HG02870 (cell line): ENCODE results near the gene SLC25A47.
"Not testable (repeated sequence)": the region's sequence is repeated elsewhere in the genome, so short reads cannot be mapped to it uniquely, and the experiment has no call there.

Source experiments
- ATAC-seq: cut with Tn5 transposase; IDR thresholded peaks from one replicate; pipeline ENCODE4 v1.9.1; 2021; ENCODE audit warnings: mild to moderate bottlenecking, moderate library complexity; ENCODE audit not compliant: unreplicated experiment

SLC25A47 gene

DNA sequence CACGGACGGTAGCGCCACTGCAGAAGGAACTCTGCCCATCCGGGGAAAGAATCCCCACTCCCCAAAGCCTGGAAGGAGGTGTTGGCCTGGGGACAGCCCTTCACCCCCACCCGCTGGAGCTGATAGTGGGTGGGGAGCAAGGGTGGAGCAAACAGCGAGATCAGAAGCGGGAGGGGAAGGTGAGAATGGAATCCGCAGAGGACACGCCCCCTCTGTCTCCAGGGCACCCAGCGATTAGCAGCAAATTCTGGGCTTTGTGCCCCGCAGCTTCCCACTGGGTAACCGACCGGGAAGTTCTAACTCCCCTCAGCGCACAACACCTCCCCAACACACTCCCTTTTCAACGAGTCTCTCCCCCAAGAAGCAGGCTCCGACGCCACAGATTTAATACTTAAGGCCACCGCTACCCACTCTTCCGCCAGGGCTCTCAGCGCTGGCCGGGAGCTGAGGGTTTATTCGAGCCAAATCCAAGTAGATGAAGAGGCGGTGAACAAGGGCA, 18.3 kb upstream of the SLC25A47 start:
- ATAC-seq, result no peak

DNA sequence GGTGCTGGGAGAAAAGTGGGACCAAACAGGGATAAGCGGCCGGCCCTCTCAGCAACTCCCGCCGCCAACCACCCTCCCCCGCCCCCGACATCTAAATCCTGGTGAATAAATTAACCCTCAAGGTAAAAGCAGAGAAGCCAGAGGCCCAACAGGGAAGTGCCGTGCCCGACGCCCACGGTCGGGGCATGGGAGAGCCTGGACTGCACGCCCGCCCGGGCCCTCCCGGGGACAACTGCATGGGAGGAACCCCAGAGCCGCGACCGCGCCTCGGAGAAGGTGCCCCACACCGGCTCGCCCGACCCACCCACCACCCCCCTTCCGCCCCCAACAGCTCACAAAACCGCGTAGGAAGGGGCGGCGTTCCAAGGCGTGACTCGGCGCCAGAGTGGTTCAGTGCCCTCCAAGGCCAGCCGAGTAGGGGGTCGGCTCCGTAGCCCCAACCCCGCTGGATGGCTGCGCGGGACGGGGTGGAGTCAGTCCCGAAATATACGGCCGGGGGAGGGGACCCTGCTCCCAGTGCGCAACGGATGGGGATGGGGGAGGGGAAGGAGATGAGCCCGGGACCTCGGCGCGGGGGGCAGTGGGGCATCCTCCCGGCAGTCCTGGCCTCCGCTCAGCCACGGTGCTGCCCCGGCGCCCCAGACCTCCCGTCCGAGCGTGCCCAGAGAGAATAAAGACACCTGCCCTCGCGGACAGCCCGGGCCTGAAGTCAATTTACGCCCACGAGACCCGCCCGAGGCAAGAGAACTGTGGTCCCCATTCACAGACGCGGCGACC, 17.6 kb upstream of the SLC25A47 start:
- no peak for ATAC-seq

- peak; percentile 83 for ATAC-seq
Measured at GRCh38 chr14:100306101-100306997, 16.8 kb upstream of the SLC25A47 start, which contains the start of gene SLC25A29. TSS of gene SLC25A29 (minus strand) at chr14:100306444. CDS start at chr14:100306232, 212 bp downstream.

GRCh38 chr14:100306998-100307765, 16.0 kb upstream of the SLC25A47 start:
- ATAC-seq, result no peak

GRCh38 chr14:100307766-100308426, 15.2 kb upstream of the SLC25A47 start:
- ATAC-seq, result no peak

GRCh38 chr14:100308427-100308792, 14.7 kb upstream of the SLC25A47 start:
- not testable (repeated sequence) for ATAC-seq

DNA sequence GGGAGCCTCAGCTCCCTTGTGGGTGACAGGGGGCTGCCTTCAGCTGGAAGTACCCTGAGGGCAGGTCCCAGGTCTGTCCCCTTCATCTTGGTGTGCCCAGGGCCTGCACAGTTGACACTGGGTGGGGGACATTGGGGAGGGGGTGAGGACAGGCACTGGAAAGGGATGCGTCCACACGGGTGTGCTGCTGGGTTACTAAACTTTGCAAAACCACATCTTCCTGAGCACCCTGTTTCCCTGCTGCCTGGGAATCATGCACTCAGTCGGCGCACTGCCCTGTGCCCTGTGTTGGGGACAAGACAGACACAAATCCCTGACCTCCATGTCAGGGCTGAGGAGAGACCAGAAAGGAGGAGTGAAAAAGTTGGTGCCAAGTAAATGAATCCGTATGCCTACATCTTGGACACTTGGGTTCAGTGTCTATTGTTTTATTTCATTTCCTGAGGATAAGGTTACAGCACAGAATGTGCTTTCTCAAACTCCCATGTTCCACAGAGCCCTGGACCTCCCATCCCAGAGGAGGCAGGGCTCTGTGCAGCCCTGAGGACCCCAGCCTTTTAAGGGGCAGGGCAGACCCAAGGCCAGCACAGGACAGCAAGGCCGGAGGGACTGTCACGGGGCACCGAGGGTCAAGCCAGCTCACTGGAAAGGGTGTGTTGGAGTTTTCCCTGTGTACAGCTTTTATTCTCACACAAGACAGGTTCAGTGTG, 14.0 kb upstream of the SLC25A47 start:
- no peak for ATAC-seq

DNA sequence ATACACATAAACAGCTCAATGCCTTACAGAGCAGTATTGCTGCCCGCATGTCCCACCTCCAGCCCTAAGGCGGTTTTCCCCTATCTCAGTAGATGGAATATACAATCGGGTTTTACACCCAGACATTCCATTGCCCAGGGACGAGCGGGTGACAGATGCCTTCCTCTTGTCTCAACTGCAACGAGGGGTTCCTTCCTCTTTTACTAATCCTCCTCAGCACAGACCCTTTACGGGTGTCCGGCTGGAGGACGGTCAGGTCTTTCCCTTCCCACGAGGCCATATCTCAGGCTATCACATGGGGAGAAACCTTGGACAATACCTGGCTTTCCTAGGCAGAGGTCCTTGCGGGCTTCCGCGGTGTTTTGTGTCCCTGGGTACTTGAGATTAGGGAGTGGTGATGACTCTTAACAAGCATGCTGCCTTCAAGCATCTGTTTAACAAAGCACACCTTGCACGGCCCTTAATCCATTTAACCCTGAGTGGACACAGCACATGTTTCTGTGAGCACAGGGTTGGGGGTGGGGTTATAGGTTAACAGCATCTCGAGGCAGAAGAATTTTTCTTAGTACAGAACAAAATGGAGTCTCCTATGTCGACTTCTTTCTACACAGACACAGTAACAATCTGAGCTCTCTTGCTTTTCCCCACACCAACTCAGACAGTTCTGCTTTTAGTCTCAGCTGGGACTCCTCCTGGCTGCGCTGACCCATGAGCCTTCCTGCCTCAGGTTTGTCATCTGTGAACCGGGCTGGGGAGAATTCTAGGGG, 10.8 kb upstream of the SLC25A47 start:
- not testable (repeated sequence) for ATAC-seq

GRCh38 chr14:100312877-100313400, 10.2 kb upstream of the SLC25A47 start:
- no peak for ATAC-seq

DNA sequence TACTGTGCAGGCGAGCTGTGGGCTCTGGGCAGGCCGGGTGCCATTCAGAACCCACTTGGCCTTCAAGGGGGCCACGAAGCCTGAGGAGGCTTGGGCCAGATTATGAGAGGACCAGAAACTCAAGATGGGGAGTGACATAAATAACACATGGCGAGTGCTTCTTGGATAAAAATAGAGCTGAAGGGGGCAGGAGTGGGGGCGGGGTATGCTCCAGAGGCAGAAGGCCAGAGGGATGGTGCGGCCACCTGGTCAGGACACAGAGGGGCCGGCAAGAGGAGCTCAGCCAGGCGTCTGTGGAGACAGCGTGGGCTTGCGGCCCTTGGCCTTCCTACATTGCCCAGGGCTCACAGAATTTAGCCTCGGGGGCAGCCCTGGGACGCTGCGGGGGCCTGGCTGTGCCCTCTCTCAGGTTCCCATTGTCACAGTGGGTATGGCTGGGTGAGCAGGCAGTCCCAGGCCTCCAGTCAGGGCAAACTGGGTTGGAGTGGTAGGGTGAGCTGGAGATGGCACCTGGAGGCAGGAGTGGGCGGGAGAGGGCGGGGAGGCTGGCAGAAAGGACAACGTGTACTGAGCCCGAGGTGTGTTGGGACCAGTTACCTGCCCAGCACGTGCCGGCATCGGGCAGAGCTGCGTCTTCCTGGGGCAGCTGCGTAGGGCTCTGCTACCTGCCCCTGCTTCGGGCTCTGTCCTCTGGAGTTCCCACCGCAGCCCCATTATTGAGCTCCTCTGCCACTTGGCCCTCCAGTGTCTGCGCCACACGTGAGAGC, 9.5 kb upstream of the SLC25A47 start:
- ATAC-seq, result no peak

DNA sequence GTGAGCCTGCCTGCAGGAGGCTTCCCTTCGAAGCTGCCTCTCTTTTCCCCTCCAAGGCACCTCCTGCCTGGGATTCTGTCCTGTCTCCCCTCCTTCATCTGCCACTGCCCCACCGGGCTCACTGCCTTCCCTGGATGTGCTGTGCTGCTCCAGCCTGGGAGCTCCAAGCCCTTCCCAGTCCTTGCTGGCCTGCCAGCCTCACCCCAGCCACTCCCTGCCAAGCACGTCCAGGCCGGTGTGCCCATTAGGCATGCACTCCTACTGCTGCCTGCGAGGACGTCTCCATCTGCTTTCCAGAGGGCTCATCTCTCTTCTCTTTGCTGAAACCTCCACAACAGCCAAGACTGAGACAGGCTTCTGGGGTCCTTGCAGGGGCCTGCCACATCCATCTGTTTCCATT, 8.4 kb upstream of the SLC25A47 start:
- ATAC-seq, result no peak

DNA sequence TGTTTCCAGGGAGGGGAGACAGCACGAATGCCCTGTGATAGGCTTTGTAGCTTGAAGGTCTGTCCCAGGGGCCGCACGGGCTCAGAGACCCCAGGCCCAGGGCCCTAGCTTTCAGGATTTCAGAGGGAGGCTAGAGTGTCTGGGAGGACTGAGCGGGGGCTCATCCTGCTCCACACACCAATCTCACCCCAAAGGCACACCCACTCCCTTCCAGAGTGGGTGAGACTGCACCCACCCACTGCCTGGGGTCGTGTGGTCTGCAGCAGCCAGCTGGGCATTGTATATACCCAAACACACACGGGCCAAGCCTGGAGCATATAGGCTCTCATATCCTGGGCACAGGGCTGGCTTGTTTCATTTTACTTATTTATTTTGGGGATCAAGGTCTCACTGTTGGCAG, 5.8 kb upstream of the SLC25A47 start:
- ATAC-seq, result no peak

DNA sequence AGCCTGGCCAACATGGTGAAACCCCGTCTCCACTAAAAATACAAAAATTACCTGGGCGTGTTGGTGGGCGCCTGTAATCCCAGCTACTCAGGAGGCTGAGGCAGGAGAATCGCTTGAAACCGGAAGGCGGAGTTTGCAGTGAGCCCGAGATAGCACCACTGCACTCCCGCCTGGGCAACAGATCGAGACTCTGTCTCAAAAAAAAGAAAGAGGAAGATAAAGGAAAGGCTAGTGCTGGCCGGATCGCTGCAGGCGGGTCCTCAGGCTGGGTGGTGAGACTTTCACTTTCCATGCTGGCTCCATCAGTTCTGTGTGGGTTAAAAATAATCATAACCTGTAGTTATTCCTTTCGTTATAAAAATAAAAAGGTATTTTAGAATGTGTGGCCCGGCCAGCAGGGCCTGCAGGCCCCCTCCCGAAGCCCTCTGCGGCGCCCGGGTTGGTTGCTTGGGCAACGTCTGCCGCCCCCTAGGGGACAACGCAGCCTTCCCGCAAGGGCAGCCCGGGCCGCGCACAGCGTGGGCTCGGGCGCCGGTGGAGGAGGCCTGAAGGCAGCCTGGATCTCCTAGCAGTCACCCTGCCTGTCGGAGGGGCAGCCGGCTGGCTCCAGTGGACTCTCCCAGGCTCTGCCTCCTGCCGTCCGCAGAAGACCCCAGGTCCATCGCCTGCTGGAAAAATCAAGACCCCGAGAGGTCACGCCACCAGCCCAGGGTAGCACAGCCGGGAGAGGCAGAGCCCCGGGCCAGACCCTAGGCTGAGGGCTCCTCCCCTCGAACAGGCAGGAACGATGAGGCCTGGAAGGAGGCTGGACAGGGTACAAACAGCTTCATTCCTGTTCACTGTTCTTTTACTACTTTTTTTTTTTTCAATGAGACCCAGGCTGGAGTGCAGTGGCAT, 5.0 kb upstream of the SLC25A47 start:
- no peak for ATAC-seq

DNA sequence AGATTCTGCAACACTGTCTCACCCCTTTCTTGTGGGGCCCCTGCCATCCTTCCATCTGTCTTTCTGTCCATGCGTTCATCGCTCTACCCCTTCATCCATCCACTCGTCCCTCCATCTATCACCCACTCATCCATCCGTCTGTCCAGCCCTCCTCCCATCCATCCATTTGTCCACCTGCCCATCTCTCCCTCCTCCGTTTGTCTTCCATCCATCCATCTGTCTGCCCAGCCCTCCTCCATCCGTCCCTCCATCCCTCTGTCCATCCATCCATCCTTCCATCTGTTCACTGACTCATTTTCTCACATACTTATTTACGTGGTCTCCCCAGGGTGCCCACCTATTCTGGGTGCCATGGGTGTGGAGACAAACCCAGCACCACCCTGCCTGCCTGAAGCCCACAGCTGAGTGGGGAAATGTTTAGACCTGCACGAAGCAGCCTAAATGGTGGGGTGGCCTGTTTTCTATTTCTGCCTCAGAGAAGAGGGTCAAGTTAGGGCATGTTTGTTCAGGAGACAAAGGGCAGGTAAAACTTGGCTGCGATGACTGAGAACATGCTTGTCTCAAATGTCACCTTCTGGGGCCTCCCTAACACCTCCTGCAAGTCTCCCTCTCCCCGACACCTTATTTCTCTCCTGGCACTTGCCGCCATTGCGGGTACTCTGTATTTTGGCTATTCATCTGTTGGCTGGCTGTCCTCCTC, 2.8 kb upstream of the SLC25A47 start:
- ATAC-seq, result no peak

- ATAC-seq, result no peak
Measured at GRCh38 chr14:100321473-100322137, 1.5 kb upstream of the SLC25A47 start.
